Measurements from ENCODE around the gene HOXB9. TPM values are rescaled to one million over a fixed set of nuclear protein-coding genes. Genes with fewer than 3 reads are reported as not detected.

The HOXB9 gene
- total and polyA plus RNA-seq, 9 of the 15 experiments (the other 6 are each of a cell fraction or from before 2014, with no cell fraction given) = 3.1 to 196 (median 77.6) TPM

DNA sequence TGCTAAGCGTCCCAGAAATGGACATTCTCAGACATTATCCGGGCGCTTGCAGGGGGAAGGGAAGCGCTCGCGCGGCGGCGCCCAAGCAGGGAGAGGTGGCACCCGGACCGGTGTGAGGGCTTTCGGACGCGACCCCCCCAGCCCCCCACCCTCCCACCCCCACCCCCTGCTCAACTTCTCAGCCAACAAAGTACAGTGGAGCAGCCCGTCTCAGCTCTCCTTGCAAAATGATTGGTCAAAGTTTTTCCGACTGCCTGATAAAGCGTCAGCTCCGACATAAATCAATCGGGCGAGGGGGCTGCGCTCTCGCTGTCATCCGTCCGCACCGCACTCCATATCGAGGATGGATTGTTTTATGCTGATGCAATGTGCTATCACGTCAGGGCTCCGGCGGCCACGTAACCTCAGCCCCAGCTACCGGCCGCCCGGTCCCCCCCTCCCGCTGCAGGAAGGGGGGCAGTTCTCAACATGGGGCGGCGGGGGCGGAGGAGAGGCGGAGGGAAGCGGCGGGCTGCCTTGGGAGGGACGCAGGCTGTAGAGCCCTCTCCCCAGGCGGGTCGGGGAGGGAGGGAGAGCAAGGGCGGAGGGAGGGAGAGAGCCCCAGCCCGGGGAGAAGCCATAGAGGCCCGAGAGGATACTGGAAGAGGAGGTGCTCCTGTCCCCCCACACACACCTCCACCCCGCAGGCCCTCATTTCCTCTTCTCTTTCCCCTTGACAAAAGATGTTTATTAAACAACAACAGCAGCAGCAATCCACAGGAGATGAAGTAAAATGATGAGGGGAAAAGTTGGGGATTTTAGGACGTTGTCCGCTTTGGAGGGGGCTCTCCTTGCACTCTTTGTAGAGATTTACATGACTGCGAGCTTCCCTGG lies at the start of gene HOXB9 (continued):
- no peak for TF ChIP-seq RBFOX2 (IDR thresholded peaks at IDR 0.05; ENCODE audit: low read depth, low read length)
- TF ChIP-seq, protein P1, sequence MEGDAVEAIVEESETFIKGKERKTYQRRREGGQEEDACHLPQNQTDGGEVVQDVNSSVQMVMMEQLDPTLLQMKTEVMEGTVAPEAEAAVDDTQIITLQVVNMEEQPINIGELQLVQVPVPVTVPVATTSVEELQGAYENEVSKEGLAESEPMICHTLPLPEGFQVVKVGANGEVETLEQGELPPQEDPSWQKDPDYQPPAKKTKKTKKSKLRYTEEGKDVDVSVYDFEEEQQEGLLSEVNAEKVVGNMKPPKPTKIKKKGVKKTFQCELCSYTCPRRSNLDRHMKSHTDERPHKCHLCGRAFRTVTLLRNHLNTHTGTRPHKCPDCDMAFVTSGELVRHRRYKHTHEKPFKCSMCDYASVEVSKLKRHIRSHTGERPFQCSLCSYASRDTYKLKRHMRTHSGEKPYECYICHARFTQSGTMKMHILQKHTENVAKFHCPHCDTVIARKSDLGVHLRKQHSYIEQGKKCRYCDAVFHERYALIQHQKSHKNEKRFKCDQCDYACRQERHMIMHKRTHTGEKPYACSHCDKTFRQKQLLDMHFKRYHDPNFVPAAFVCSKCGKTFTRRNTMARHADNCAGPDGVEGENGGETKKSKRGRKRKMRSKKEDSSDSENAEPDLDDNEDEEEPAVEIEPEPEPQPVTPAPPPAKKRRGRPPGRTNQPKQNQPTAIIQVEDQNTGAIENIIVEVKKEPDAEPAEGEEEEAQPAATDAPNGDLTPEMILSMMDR (IDR thresholded peaks at IDR 0.05 in 2 of 3, conservative IDR thresholded peaks at IDR 0.05 in 1 of 3; ENCODE audit: insufficient read depth in 2 of 3, low read depth in 1 of 3, low read length in 3 of 3) = peak in 1 of 3 experiments; percentile 7; a peak in 1 of 6 replicates
- no peak for TF ChIP-seq SMC3 (conservative IDR thresholded peaks at IDR 0.05; ENCODE audit: insufficient read depth, low read depth, low read length)
- no peak for TF ChIP-seq HDAC6 (IDR thresholded peaks at IDR 0.05; ENCODE audit: low read depth, low read length)
- TF ChIP-seq XRCC4 (IDR thresholded peaks at IDR 0.05; ENCODE audit: extremely low read depth, insufficient read depth, insufficient read length) = no peak
- TF ChIP-seq, protein P2, sequence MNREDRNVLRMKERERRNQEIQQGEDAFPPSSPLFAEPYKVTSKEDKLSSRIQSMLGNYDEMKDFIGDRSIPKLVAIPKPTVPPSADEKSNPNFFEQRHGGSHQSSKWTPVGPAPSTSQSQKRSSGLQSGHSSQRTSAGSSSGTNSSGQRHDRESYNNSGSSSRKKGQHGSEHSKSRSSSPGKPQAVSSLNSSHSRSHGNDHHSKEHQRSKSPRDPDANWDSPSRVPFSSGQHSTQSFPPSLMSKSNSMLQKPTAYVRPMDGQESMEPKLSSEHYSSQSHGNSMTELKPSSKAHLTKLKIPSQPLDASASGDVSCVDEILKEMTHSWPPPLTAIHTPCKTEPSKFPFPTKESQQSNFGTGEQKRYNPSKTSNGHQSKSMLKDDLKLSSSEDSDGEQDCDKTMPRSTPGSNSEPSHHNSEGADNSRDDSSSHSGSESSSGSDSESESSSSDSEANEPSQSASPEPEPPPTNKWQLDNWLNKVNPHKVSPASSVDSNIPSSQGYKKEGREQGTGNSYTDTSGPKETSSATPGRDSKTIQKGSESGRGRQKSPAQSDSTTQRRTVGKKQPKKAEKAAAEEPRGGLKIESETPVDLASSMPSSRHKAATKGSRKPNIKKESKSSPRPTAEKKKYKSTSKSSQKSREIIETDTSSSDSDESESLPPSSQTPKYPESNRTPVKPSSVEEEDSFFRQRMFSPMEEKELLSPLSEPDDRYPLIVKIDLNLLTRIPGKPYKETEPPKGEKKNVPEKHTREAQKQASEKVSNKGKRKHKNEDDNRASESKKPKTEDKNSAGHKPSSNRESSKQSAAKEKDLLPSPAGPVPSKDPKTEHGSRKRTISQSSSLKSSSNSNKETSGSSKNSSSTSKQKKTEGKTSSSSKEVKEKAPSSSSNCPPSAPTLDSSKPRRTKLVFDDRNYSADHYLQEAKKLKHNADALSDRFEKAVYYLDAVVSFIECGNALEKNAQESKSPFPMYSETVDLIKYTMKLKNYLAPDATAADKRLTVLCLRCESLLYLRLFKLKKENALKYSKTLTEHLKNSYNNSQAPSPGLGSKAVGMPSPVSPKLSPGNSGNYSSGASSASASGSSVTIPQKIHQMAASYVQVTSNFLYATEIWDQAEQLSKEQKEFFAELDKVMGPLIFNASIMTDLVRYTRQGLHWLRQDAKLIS (CRISPR knock-in tag; IDR thresholded peaks at IDR 0.05) = no peak; the same call in 1 of the 2 replicates
- TF ChIP-seq, protein P3, sequence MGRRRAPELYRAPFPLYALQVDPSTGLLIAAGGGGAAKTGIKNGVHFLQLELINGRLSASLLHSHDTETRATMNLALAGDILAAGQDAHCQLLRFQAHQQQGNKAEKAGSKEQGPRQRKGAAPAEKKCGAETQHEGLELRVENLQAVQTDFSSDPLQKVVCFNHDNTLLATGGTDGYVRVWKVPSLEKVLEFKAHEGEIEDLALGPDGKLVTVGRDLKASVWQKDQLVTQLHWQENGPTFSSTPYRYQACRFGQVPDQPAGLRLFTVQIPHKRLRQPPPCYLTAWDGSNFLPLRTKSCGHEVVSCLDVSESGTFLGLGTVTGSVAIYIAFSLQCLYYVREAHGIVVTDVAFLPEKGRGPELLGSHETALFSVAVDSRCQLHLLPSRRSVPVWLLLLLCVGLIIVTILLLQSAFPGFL (CRISPR knock-in tag; IDR thresholded peaks at IDR 0.05) = no peak
- no peak for TF ChIP-seq NFXL1 (CRISPR knock-in tag; IDR thresholded peaks at IDR 0.05)
- TF ChIP-seq ZC3H8 (IDR thresholded peaks at IDR 0.05) = no peak
- TF ChIP-seq KAT8 (IDR thresholded peaks at IDR 0.05; ENCODE audit: low read depth) = no peak
- TF ChIP-seq ARHGAP35 (IDR thresholded peaks at IDR 0.05; ENCODE audit: partially characterized antibody) = no peak
- TF ChIP-seq, protein P4, sequence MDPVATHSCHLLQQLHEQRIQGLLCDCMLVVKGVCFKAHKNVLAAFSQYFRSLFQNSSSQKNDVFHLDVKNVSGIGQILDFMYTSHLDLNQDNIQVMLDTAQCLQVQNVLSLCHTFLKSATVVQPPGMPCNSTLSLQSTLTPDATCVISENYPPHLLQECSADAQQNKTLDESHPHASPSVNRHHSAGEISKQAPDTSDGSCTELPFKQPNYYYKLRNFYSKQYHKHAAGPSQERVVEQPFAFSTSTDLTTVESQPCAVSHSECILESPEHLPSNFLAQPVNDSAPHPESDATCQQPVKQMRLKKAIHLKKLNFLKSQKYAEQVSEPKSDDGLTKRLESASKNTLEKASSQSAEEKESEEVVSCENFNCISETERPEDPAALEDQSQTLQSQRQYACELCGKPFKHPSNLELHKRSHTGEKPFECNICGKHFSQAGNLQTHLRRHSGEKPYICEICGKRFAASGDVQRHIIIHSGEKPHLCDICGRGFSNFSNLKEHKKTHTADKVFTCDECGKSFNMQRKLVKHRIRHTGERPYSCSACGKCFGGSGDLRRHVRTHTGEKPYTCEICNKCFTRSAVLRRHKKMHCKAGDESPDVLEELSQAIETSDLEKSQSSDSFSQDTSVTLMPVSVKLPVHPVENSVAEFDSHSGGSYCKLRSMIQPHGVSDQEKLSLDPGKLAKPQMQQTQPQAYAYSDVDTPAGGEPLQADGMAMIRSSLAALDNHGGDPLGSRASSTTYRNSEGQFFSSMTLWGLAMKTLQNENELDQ (CRISPR knock-in tag; IDR thresholded peaks at IDR 0.05; ENCODE audit: borderline replicate concordance) = no peak
- no peak for TF ChIP-seq ZNF232 (CRISPR knock-in tag; IDR thresholded peaks at IDR 0.05)
- 0 out of 2 replicates have a peak, but pooled peaks have one; percentile 71 for TF ChIP-seq NFRKB (IDR thresholded peaks at IDR 0.05; ENCODE audit: low read depth)
- TF ChIP-seq, protein P5, sequence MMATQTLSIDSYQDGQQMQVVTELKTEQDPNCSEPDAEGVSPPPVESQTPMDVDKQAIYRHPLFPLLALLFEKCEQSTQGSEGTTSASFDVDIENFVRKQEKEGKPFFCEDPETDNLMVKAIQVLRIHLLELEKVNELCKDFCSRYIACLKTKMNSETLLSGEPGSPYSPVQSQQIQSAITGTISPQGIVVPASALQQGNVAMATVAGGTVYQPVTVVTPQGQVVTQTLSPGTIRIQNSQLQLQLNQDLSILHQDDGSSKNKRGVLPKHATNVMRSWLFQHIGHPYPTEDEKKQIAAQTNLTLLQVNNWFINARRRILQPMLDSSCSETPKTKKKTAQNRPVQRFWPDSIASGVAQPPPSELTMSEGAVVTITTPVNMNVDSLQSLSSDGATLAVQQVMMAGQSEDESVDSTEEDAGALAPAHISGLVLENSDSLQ (IDR thresholded peaks at IDR 0.05) = peak; percentile 98
- TF ChIP-seq SRF (CRISPR knock-in tag; IDR thresholded peaks at IDR 0.05) = peak in 1 of 2 experiments; percentile 86; a peak in 2 of 4 replicates
- TF ChIP-seq SNRNP70 (optimal IDR thresholded peaks at IDR 0.05; ENCODE audit: low read depth, low read length) = no peak

Data from K562 (cell line).